ENCODE measurements around the gene SEZ6.

- TF ChIP-seq CTCF (IDR thresholded peaks at IDR 0.05) (no peak), POLR2A (IDR thresholded peaks at IDR 0.05; ENCODE audit: low read depth) (no peak)
Measured at GRCh38 chr17:28917029-28917428, 88.8 kb downstream of the SEZ6 start.

All from esophagus muscularis mucosa (tissue), 3 donors.